Omental fat pad (tissue), 4 donors: Measurements from ENCODE around the gene CD207. TPM values are rescaled to one million over a fixed set of nuclear protein-coding genes. Genes with fewer than 3 reads are reported as not detected.

Experiments
- ATAC-seq: fragments of 150-250 bp; one replicate; pipeline ENCODE4 v1.9.1; 2016; ENCODE audit warnings: mild to moderate bottlenecking, moderate library complexity; ENCODE audit not compliant: low FRiP score
- DNase-seq: peaks from one replicate; pipeline ENCODE4 v3.0.0-alpha.2; 2019; ENCODE audit warnings: low spot score
- CTCF ChIP-seq, 3 donors: fragments of 450-650 bp; IDR thresholded peaks; one replicate each; pipeline ENCODE4 v1.5.1; 2016 to 2017; ENCODE audit warnings: antibody characterized with exemption in 3 of 3, mild to moderate bottlenecking in 3 of 3, moderate library complexity in 2 of 3
- total RNA-seq, 4 donors: library from RNA; depleted of rRNA; stranded (reverse); fragments of >200 nt; gene quantifications; one replicate each; pipeline ENCODE4 v1.1.0, GENCODE V29; 2016

Gene CD207
- total RNA-seq, 4 donors from 2014 or later, result 0.28 to 0.47 TPM; not detected in 2

- DNase-seq, result no peak
These were observed 5.7 kb downstream of the CD207 start for GRCh38 chr2:70829916-70830315.

GRCh38 chr2:70828914-70829824 lies 6.4 kb downstream of the CD207 start:
- ATAC-seq (no peak), DNase-seq (no peak)
- TF ChIP-seq CTCF (IDR thresholded peaks at IDR 0.05), result no peak

More at GRCh38 chr2:70829916-70830315, 5.7 kb downstream of the CD207 start:
- ATAC-seq, result no peak
- TF ChIP-seq CTCF (IDR thresholded peaks at IDR 0.05), result no peak

GRCh38 chr2:70828115-70828514 lies 7.5 kb downstream of the CD207 start:
- ATAC-seq (no peak), DNase-seq (no peak)
- no peak for TF ChIP-seq CTCF (IDR thresholded peaks at IDR 0.05)

- TF ChIP-seq CTCF (IDR thresholded peaks at IDR 0.05), result no peak
- ATAC-seq, result no peak
- DNase-seq, result no peak
These were observed 8.2 kb downstream of the CD207 start for GRCh38 chr2:70827388-70827787.

- DNase-seq, result no peak
- TF ChIP-seq CTCF (IDR thresholded peaks at IDR 0.05), result no peak
- no peak for ATAC-seq
These were observed 8.8 kb downstream of the CD207 start for GRCh38 chr2:70826696-70827350.

GRCh38 chr2:70823249-70823648 lies 12.4 kb downstream of the CD207 start:
- no peak for DNase-seq
- no peak for ATAC-seq
- no peak for TF ChIP-seq CTCF (IDR thresholded peaks at IDR 0.05)
